ENCODE measurements around the gene EIF2D. TPM values are rescaled to one million over a fixed set of nuclear protein-coding genes. Genes with fewer than 3 reads are reported as not detected.

The EIF2D gene
- total and polyA plus RNA-seq, 2 of the 8 experiments (the other 6 are each of a cell fraction or from before 2014, with no cell fraction given): 36.1 to 37.1 TPM

DNA sequence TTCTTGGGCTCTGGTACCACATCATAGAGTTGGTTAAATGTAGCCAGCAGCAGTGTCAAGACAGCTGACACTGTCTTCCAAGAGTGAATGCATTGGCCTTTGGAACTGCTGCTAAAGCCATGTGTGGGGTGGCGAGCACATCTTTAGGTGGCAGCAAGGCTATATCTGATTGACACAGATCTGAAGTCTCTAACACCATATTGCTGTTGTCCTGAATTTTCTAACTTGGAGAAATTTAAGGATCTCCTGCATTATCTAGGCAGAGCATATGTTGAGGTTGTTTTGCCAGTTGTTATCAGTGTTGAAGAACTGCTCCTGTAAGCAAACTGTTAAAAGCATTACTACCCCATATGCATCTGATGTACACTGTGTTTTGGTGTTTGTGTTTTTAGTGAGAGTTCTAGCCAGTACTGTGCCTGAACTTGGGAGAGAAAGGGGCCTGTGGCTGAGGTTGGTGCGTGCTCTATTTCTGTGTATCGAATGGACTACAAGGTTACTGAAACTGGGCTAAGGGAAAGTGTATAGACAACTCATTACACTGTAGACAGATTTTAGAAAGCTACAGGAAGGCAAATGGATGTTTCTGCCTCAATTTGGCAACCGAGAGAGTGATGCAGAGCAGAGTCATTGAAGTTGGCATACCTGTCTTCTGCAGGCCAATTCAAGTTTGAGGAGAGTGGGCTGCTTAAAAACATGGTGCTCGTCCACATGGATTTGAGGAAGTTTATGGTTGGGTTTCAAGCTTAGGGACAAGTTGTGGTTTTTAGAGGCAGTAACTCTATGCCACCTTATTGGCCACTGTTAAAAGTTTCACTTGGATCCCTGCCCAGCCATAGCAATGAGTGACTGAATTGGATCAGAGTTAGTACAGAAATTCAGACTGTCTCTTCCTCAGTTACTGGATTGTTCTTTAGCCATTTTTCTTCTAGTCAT is 40.0 kb upstream of the EIF2D start (continued):
- TF ChIP-seq, protein P1, sequence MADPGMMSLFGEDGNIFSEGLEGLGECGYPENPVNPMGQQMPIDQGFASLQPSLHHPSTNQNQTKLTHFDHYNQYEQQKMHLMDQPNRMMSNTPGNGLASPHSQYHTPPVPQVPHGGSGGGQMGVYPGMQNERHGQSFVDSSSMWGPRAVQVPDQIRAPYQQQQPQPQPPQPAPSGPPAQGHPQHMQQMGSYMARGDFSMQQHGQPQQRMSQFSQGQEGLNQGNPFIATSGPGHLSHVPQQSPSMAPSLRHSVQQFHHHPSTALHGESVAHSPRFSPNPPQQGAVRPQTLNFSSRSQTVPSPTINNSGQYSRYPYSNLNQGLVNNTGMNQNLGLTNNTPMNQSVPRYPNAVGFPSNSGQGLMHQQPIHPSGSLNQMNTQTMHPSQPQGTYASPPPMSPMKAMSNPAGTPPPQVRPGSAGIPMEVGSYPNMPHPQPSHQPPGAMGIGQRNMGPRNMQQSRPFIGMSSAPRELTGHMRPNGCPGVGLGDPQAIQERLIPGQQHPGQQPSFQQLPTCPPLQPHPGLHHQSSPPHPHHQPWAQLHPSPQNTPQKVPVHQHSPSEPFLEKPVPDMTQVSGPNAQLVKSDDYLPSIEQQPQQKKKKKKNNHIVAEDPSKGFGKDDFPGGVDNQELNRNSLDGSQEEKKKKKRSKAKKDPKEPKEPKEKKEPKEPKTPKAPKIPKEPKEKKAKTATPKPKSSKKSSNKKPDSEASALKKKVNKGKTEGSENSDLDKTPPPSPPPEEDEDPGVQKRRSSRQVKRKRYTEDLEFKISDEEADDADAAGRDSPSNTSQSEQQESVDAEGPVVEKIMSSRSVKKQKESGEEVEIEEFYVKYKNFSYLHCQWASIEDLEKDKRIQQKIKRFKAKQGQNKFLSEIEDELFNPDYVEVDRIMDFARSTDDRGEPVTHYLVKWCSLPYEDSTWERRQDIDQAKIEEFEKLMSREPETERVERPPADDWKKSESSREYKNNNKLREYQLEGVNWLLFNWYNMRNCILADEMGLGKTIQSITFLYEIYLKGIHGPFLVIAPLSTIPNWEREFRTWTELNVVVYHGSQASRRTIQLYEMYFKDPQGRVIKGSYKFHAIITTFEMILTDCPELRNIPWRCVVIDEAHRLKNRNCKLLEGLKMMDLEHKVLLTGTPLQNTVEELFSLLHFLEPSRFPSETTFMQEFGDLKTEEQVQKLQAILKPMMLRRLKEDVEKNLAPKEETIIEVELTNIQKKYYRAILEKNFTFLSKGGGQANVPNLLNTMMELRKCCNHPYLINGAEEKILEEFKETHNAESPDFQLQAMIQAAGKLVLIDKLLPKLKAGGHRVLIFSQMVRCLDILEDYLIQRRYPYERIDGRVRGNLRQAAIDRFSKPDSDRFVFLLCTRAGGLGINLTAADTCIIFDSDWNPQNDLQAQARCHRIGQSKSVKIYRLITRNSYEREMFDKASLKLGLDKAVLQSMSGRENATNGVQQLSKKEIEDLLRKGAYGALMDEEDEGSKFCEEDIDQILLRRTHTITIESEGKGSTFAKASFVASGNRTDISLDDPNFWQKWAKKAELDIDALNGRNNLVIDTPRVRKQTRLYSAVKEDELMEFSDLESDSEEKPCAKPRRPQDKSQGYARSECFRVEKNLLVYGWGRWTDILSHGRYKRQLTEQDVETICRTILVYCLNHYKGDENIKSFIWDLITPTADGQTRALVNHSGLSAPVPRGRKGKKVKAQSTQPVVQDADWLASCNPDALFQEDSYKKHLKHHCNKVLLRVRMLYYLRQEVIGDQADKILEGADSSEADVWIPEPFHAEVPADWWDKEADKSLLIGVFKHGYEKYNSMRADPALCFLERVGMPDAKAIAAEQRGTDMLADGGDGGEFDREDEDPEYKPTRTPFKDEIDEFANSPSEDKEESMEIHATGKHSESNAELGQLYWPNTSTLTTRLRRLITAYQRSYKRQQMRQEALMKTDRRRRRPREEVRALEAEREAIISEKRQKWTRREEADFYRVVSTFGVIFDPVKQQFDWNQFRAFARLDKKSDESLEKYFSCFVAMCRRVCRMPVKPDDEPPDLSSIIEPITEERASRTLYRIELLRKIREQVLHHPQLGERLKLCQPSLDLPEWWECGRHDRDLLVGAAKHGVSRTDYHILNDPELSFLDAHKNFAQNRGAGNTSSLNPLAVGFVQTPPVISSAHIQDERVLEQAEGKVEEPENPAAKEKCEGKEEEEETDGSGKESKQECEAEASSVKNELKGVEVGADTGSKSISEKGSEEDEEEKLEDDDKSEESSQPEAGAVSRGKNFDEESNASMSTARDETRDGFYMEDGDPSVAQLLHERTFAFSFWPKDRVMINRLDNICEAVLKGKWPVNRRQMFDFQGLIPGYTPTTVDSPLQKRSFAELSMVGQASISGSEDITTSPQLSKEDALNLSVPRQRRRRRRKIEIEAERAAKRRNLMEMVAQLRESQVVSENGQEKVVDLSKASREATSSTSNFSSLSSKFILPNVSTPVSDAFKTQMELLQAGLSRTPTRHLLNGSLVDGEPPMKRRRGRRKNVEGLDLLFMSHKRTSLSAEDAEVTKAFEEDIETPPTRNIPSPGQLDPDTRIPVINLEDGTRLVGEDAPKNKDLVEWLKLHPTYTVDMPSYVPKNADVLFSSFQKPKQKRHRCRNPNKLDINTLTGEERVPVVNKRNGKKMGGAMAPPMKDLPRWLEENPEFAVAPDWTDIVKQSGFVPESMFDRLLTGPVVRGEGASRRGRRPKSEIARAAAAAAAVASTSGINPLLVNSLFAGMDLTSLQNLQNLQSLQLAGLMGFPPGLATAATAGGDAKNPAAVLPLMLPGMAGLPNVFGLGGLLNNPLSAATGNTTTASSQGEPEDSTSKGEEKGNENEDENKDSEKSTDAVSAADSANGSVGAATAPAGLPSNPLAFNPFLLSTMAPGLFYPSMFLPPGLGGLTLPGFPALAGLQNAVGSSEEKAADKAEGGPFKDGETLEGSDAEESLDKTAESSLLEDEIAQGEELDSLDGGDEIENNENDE (IDR thresholded peaks at IDR 0.05; ENCODE audit: insufficient replicate concordance, low read length): no peak
- no peak for TF ChIP-seq RXRA (IDR thresholded peaks at IDR 0.05; ENCODE audit: insufficient read depth, low read depth, low read length)
- TF ChIP-seq SAP30 (IDR thresholded peaks at IDR 0.05; ENCODE audit: insufficient read depth, insufficient replicate concordance, low read length): no peak
- TF ChIP-seq TAF7 (optimal IDR thresholded peaks at IDR 0.05; ENCODE audit: borderline replicate concordance, low read depth, low read length): no peak
- no peak for TF ChIP-seq GTF2F1 (IDR thresholded peaks at IDR 0.05; ENCODE audit: borderline replicate concordance, low read depth, low read length)
- TF ChIP-seq POLR2A (IDR thresholded peaks at IDR 0.05; ENCODE audit: control extremely low read depth in 1 of 2, low read depth in 2 of 2, low read length in 2 of 2): no peak

All from H1 (cell line).